B cell (primary cell): ENCODE results near the gene CHST3. TPM values are rescaled to one million over a fixed set of nuclear protein-coding genes. Genes with fewer than 3 reads are reported as not detected.
"Not testable (repeated sequence)": the region's sequence is repeated elsewhere in the genome, so short reads cannot be mapped to it uniquely, and the experiment has no call there.

Source experiments
- ATAC-seq: fragments of 200-7000 bp; cut with Tn5 transposase; one replicate; pipeline ENCODE4 v1.10.0; 2021; ENCODE audit warnings: low read depth, mild to moderate bottlenecking, moderate number of reproducible peaks, moderate library complexity
- CTCF ChIA-PET: fragments of 350-600 bp; sonication (Branson Sonifier 250); formaldehyde crosslinking; loops from one replicate; lab custom pipeline; 2021; ENCODE audit warnings: antibody characterized with exemption, inconsistent platforms; lab: Charles Lee
- POLR2A ChIA-PET: fragments of 350-600 bp; sonication (Branson Sonifier 250); formaldehyde crosslinking; loops from one replicate; lab custom pipeline; 2021; ENCODE audit warnings: antibody characterized with exemption; lab: Charles Lee
- DNase-seq: peaks from one replicate; pipeline ENCODE4 v3.0.0; 2013
- H2AFZ ChIP-seq: 2 replicates; pipeline ENCODE4 v1.6.1; 2012; ENCODE audit warnings: mild to moderate bottlenecking, low read depth, low read length; ENCODE audit not compliant: insufficient read depth, poor library complexity, severe bottlenecking
- H3K27ac ChIP-seq, 2 donors: 1 replicate in 1 of 2; 2 replicates in 1 of 2; pipeline ENCODE4 v1.5.1; 2012 to 2013; ENCODE audit warnings: low read length in 2 of 2, mild to moderate bottlenecking in 2 of 2, moderate library complexity in 1 of 2
- H3K27me3 ChIP-seq, 4 experiments: fragments of 200-600 bp in 1 of 4; sonication (generic) in 1 of 4; replicated peaks in 1 of 4; 1 replicate in 2 of 4; 2 replicates in 2 of 4; pipeline versions ENCODE4 v1.6.1 to v1.7.0; 2013 to 2016; ENCODE audit warnings: low read length in 3 of 4, mild to moderate bottlenecking in 2 of 4, mixed read lengths in 1 of 4, moderate library complexity in 1 of 4; ENCODE audit not compliant: insufficient read depth in 4 of 4, control insufficient read depth in 3 of 4; ENCODE audit errors: control extremely low read depth in 1 of 4
- H3K36me3 ChIP-seq, 2 experiments: replicated peaks in 1 of 2; 1 replicate in 1 of 2; 2 replicates in 1 of 2; pipeline versions ENCODE4 v1.6.1 to v1.7.1; 2013; ENCODE audit warnings: low read length in 1 of 2; ENCODE audit not compliant: insufficient read depth in 2 of 2, control insufficient read depth in 1 of 2; ENCODE audit errors: control extremely low read depth in 1 of 2, extremely low read depth in 1 of 2
- H3K4me1 ChIP-seq, 2 donors: fragments of 200-600 bp in 1 of 2; sonication (generic) in 1 of 2; 1 replicate in 1 of 2; 2 replicates in 1 of 2; pipeline versions ENCODE4 v1.5.1 to v1.6.1; 2013 to 2017; ENCODE audit warnings: low read length in 2 of 2; ENCODE audit not compliant: control insufficient read depth in 2 of 2, insufficient read depth in 2 of 2
- H3K4me2 ChIP-seq: replicated peaks from 2 replicates; pipeline ENCODE3; 2012; ENCODE audit warnings: mild to moderate bottlenecking, low read depth, low read length; ENCODE audit not compliant: poor library complexity, severe bottlenecking
- H3K4me3 ChIP-seq, 5 experiments: fragments of 200-600 bp in 1 of 5; sonication (generic) in 1 of 5; 1 replicate in 3 of 5; 2 replicates in 2 of 5; pipeline versions ENCODE4 v1.5.1 to v1.7.0; 2011 to 2016; ENCODE audit warnings: low read length in 4 of 5, mild to moderate bottlenecking in 4 of 5, low read depth in 2 of 5, control low read depth in 1 of 5, moderate library complexity in 1 of 5; ENCODE audit not compliant: insufficient read depth in 1 of 5; ENCODE audit errors: control extremely low read depth in 1 of 5, extremely low read depth in 1 of 5
- H3K79me2 ChIP-seq: fragments of 200-600 bp; sonication (generic); one replicate; pipeline ENCODE4 v1.6.0; 2016; ENCODE audit warnings: low read length; ENCODE audit not compliant: control insufficient read depth, insufficient read depth
- H3K9ac ChIP-seq: fragments of 200-600 bp; sonication (generic); 2 replicates; pipeline ENCODE4 v1.6.1; 2017; ENCODE audit warnings: mild to moderate bottlenecking, low read length, moderate library complexity
- H3K9me3 ChIP-seq, 3 donors: one replicate each; pipeline versions ENCODE4 v1.6.1 to v1.7.1; 2013; ENCODE audit warnings: low read length in 2 of 3; ENCODE audit not compliant: control insufficient read depth in 2 of 3, insufficient read depth in 1 of 3; ENCODE audit errors: control extremely low read depth in 1 of 3
- H4K20me1 ChIP-seq: 2 replicates; pipeline ENCODE4 v1.6.0; 2012; ENCODE audit warnings: mild to moderate bottlenecking, low read length; ENCODE audit not compliant: insufficient read depth, control insufficient read depth, poor library complexity, severe bottlenecking
- H3K27ac Mint-ChIP-seq: one replicate; pipeline ENCODE4 v1.8.0; 2021; ENCODE audit warnings: mixed read lengths
- H3K27me3 Mint-ChIP-seq: one replicate; pipeline ENCODE4 v1.8.0; 2021; ENCODE audit warnings: mixed read lengths
- H3K4me1 Mint-ChIP-seq: one replicate; pipeline ENCODE4 v1.8.0; 2021; ENCODE audit warnings: mixed read lengths
- H3K4me3 Mint-ChIP-seq: one replicate; pipeline ENCODE4 v1.8.0; 2021; ENCODE audit warnings: mixed read lengths
- H3K9me3 Mint-ChIP-seq: one replicate; pipeline ENCODE4 v1.8.0; 2022; ENCODE audit warnings: mixed read lengths; ENCODE audit not compliant: insufficient read depth
- EZH2 ChIP-seq: IDR thresholded peaks from 2 replicates; pipeline ENCODE4 v1.6.1; 2012; ENCODE audit warnings: borderline replicate concordance, low read depth, mild to moderate bottlenecking, moderate library complexity, low read length; ENCODE audit not compliant: insufficient read depth, poor library complexity, severe bottlenecking
- WGBS: methylation state at CpG from one replicate; pipeline ENCODE4 v1.1.5; 2013; ENCODE audit warnings: missing lambda C conversion rate; ENCODE audit not compliant: insufficient coverage; 5-methylcytosine and 5-hydroxymethylcytosine counted together
- intact Hi-C: fragments of 100-400 bp; cut with micrococcal nuclease; formaldehyde crosslinking; loops from one replicate; pipeline ENCODE4 v1.10.0; 2022
- polyA plus RNA-seq: library from polyadenylated mRNA; depleted of rRNA; stranded (reverse); fragments of >200 nt; gene quantifications from 2 replicates; pipeline ENCODE4 v1.2.3, GENCODE V29; 2012
- total RNA-seq, 2 donors: library from RNA; stranded (reverse); fragments of 120-200 nt in 1 of 2; gene quantifications; 1 replicate in 1 of 2; 2 replicates in 1 of 2; pipeline versions ENCODE4 v1.2.3 to v1.2.4, GENCODE V29; 2013 to 2022
- TF ChIP-seq, protein P1 (sequence below): fragments of 200-600 bp; IDR thresholded peaks from one replicate; pipeline ENCODE4 v1.8.0; 2022; ENCODE audit warnings: antibody characterized with exemption, mild to moderate bottlenecking

Gene CHST3
- total and polyA plus RNA-seq, 2 donors (not counting 1 experiment from before 2014, with no cell fraction given) = 0.01 TPM; not detected in 1

DNA sequence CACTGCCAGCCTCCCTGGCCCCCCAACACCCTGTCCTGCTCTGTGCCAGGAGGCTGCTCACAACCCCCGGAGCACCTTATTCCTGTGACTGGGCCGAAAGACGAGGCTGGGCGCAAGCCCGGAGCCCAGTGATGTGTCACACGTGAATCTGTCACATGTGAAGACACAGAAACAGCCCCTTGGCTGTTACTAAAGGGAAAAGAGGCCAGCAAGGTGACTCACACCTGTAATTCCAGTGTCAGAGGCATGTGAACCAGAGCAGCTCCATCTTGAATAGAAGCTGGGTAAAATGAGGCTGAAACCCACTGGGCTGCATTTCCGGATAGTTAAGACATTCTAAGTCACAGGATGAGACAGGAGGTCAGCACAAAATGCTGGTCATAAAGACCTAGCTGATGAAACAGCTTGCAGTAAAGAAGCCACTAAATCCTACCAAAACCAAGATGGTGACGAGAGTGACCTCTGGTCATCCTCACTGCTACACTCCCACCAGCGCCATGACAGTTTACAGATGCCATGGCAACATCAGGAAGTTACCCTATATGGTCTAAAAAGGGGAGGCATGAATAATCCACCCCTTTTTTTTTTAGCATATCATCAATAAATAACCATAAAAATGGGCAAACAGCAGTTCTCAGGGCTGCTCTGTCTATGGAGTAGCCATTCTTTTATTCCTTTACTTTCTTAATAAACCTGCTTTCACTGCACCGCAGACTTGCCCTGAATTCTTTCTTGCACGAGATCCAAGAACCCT lies 68.4 kb downstream of the CHST3 start:
- peaks cover 0 to 19% (median 2%) of the 10 kb centered on the region in 4 experiments for H3K27me3 ChIP-seq
- POLR2A ChIA-PET, H3K4me1 ChIP-seq, ATAC-seq, H3K4me3 ChIP-seq, H3K9me3 ChIP-seq, H4K20me1 ChIP-seq, H3K4me2 ChIP-seq, H3K9ac ChIP-seq, H3K27ac Mint-ChIP-seq, H3K79me2 ChIP-seq, H3K4me3 Mint-ChIP-seq, H3K27ac ChIP-seq, DNase-seq, H2AFZ ChIP-seq, H3K4me1 Mint-ChIP-seq, H3K36me3 ChIP-seq, intact Hi-C loops, H3K9me3 Mint-ChIP-seq: not testable (repeated sequence)
- CTCF ChIA-PET = interaction anchor here (1.6 kb wide), 1 partner anchor 16 kb away, joined by 4 read pairs; no protein-coding TSS in a partner anchor
- 79% methylated on average over 6 of the region's 11 CpGs for WGBS
- H3K27me3 Mint-ChIP-seq = peaks cover 12% of the 10 kb centered on the region

DNA sequence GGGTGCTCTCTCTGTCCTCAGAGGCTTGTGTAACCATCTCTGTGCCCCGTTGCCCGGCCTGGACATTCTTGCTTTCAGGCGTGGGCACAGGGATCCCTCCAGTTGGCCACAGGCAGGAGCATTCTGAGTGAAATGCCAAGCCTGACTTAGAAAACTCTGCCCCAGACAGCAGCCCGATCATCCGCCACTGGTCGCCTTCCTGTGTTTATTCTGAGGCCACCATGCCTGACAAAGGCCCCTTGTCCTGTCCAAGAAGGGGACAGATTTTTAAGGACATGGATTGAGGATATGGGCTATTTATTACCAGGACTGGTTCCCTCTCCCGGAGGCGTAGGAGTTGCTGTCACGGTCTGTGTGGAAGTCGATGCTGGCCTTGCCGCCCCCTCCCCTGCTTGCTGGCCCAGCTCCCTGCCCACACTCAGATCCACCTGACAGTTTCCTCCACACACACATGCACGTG lies 69.9 kb downstream of the CHST3 start:
- 92% methylated on average over 11 of the region's 12 CpGs for WGBS
- no peak overlapping the region for H3K27ac ChIP-seq
- CTCF ChIA-PET = interaction anchor here (0.7 kb wide), 1 partner anchor 411 kb away, joined by 5 read pairs; no protein-coding TSS in a partner anchor

More for the DNA sequence above, 69.9 kb downstream of the CHST3 start:
- no peak for DNase-seq
- no peaks in the 10 kb centered on the region for H3K79me2 ChIP-seq
- no peaks in the 10 kb centered on the region for H4K20me1 ChIP-seq
- POLR2A ChIA-PET = no interaction called here
- no peaks in the 10 kb centered on the region for H3K4me1 ChIP-seq
- H3K9ac ChIP-seq = no peak overlapping the region
- intact Hi-C loops = no loop called here
- no peaks in the 10 kb centered on the region for H3K36me3 ChIP-seq
- no peaks in the 10 kb centered on the region for H3K4me1 Mint-ChIP-seq
- no peak overlapping the region for H3K4me2 ChIP-seq
- H2AFZ ChIP-seq = no peak overlapping the region
- peaks cover 0 to 19% (median 0%) of the 10 kb centered on the region in 4 experiments for H3K27me3 ChIP-seq
- no peaks in the 10 kb centered on the region for H3K9me3 Mint-ChIP-seq
- no peak overlapping the region for H3K4me3 Mint-ChIP-seq
- no peak for TF ChIP-seq EZH2
- TF ChIP-seq, protein P1, sequence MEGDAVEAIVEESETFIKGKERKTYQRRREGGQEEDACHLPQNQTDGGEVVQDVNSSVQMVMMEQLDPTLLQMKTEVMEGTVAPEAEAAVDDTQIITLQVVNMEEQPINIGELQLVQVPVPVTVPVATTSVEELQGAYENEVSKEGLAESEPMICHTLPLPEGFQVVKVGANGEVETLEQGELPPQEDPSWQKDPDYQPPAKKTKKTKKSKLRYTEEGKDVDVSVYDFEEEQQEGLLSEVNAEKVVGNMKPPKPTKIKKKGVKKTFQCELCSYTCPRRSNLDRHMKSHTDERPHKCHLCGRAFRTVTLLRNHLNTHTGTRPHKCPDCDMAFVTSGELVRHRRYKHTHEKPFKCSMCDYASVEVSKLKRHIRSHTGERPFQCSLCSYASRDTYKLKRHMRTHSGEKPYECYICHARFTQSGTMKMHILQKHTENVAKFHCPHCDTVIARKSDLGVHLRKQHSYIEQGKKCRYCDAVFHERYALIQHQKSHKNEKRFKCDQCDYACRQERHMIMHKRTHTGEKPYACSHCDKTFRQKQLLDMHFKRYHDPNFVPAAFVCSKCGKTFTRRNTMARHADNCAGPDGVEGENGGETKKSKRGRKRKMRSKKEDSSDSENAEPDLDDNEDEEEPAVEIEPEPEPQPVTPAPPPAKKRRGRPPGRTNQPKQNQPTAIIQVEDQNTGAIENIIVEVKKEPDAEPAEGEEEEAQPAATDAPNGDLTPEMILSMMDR = no peak
- ATAC-seq = no peak
- peaks cover 10% of the 10 kb centered on the region for H3K27me3 Mint-ChIP-seq
- no peaks in the 10 kb centered on the region for H3K9me3 ChIP-seq
- H3K4me3 ChIP-seq = no peak overlapping the region
- H3K27ac Mint-ChIP-seq = no peak overlapping the region
